ENCODE data around the gene WDR86.
A peak's percentile ranks its signal among the peaks of the same experiment; 100 is the strongest.

WDR86 gene

GRCh38 chr7:151439855-151440798 lies 30.3 kb upstream of the WDR86 start, which contains the start of gene CRYGN:
TSS of gene CRYGN (minus strand) at chr7:151440141. CDS start at chr7:151439917, 224 bp downstream.
- DNase-seq (ENCODE audit: low read depth, low spot score): peak; percentile 53

GRCh38 chr7:151438864-151439601 lies 29.2 kb upstream of the WDR86 start:
- DNase-seq (ENCODE audit: low read depth, low spot score): no peak

- no peak for DNase-seq (ENCODE audit: low read depth, low spot score)
Measured at GRCh38 chr7:151437866-151438516, 28.2 kb upstream of the WDR86 start.

GRCh38 chr7:151437159-151437553 lies 27.3 kb upstream of the WDR86 start:
- DNase-seq (ENCODE audit: low read depth, low spot score): peak; percentile 59

GRCh38 chr7:151436446-151437158 lies 26.8 kb upstream of the WDR86 start:
- peak; percentile 69 for DNase-seq (ENCODE audit: low read depth, low spot score)

GRCh38 chr7:151435971-151436370 lies 26.1 kb upstream of the WDR86 start:
- no peak for DNase-seq (ENCODE audit: low read depth, low spot score)

- DNase-seq (ENCODE audit: low read depth, low spot score): no peak
Measured at GRCh38 chr7:151435103-151435916, 25.5 kb upstream of the WDR86 start.

GRCh38 chr7:151434549-151434948 lies 24.7 kb upstream of the WDR86 start:
- no peak for DNase-seq (ENCODE audit: low read depth, low spot score)

GRCh38 chr7:151433721-151434400 lies 24.0 kb upstream of the WDR86 start:
- DNase-seq (ENCODE audit: low read depth, low spot score): no peak

- no peak for DNase-seq (ENCODE audit: low read depth, low spot score)
Measured at GRCh38 chr7:151432658-151433521, 23.1 kb upstream of the WDR86 start.

GRCh38 chr7:151431768-151432311 lies 22.0 kb upstream of the WDR86 start:
- no peak for DNase-seq (ENCODE audit: low read depth, low spot score)

GRCh38 chr7:151431281-151431767 lies 21.5 kb upstream of the WDR86 start:
- DNase-seq (ENCODE audit: low read depth, low spot score): no peak

- DNase-seq (ENCODE audit: low read depth, low spot score): no peak
Measured at GRCh38 chr7:151430391-151431205, 20.8 kb upstream of the WDR86 start.

GRCh38 chr7:151429560-151430331 lies 19.9 kb upstream of the WDR86 start:
- DNase-seq (ENCODE audit: low read depth, low spot score): peak; percentile 66

GRCh38 chr7:151429237-151429559 lies 19.4 kb upstream of the WDR86 start:
- DNase-seq (ENCODE audit: low read depth, low spot score): no peak

- DNase-seq (ENCODE audit: low read depth, low spot score): peak; percentile 94
Measured at GRCh38 chr7:151428378-151429236, 18.8 kb upstream of the WDR86 start.

All from ELF-1 (cell line).